ENCODE data around the gene PHTF1.

Gene PHTF1

GRCh38 chr1:113804421-113805255 lies 45.4 kb upstream of the PHTF1 start:
- Histone ChIP-seq H2BK12ac (ENCODE audit: low read length) (no peak overlapping the region), H2BK120ac (ENCODE audit: low read depth, low read length) (no peak overlapping the region), H3K4me1 (ENCODE audit: control insufficient read depth in 2 of 2, insufficient read depth in 1 of 2, low read depth in 1 of 2, low read length in 2 of 2) (no peaks in the 10 kb centered on the region), H3K14ac (ENCODE audit: low read length) (no peak overlapping the region), H2BK5ac (ENCODE audit: low read length) (no peak overlapping the region), H3K4ac (ENCODE audit: low read length) (no peak overlapping the region), H3K4me3 (ENCODE audit: low read length in 2 of 2) (no peak overlapping the region), H3K4me2 (ENCODE audit: insufficient read depth, low read length, poor library complexity, severe bottlenecking) (no peak overlapping the region), H2AK5ac (ENCODE audit: low read depth, low read length) (no peak overlapping the region), H3K9ac (ENCODE audit: low read depth, low read length, poor library complexity) (no peak overlapping the region), H3K27me3 (ENCODE audit: control insufficient read depth in 3 of 3, insufficient read depth in 3 of 3, low read depth in 1 of 3, low read length in 3 of 3) (no peaks in the 10 kb centered on the region), H3K18ac (ENCODE audit: low read length) (no peak overlapping the region), H2BK15ac (ENCODE audit: low read length) (no peak overlapping the region), H3K36me3 (replicated peaks in 1 of 2; ENCODE audit: control insufficient read depth in 2 of 2, insufficient read depth in 2 of 2, low read length in 2 of 2) (peaks cover 0 to 30% of the 10 kb centered on the region in 2 donors), H4K91ac (ENCODE audit: low read depth, low read length, poor library complexity) (no peak overlapping the region), H3K79me1 (ENCODE audit: low read depth, low read length) (peaks cover 2% of the 10 kb centered on the region), H3K9me3 (replicated peaks in 1 of 2; ENCODE audit: control insufficient read depth in 2 of 2, insufficient read depth in 1 of 2, low read depth in 1 of 2, low read length in 2 of 2) (peaks cover 0 to 42% of the 10 kb centered on the region in 2 donors), H3K27ac (replicated peaks; ENCODE audit: low read length) (no peak overlapping the region), H2AFZ (ENCODE audit: low read length) (no peak overlapping the region), H3K23ac (ENCODE audit: low read depth, low read length, poor library complexity) (no peak overlapping the region), H4K8ac (ENCODE audit: low read depth, low read length) (no peak overlapping the region)
- no CpG with 5 or more reads among the region's 8 CpGs for WGBS, 2 donors (ENCODE audit: extremely low coverage in 2 of 2, insufficient read length in 2 of 2, insufficient replicate concordance in 1 of 2)
- DNase-seq (ENCODE audit: low spot score) = no peak

- Histone ChIP-seq H2BK5ac (ENCODE audit: low read length) (no peak overlapping the region), H4K8ac (ENCODE audit: low read depth, low read length) (no peak overlapping the region), H3K79me1 (ENCODE audit: low read depth, low read length) (peaks cover 2% of the 10 kb centered on the region), H3K18ac (ENCODE audit: low read length) (no peak overlapping the region), H2AK5ac (ENCODE audit: low read depth, low read length) (no peak overlapping the region), H2BK12ac (ENCODE audit: low read length) (no peak overlapping the region), H4K91ac (ENCODE audit: low read depth, low read length, poor library complexity) (no peak overlapping the region), H3K36me3 (replicated peaks in 1 of 2; ENCODE audit: control insufficient read depth in 2 of 2, insufficient read depth in 2 of 2, low read length in 2 of 2) (peaks cover under 1 to 25% of the 10 kb centered on the region in 2 donors), H3K4me3 (ENCODE audit: low read length in 2 of 2) (no peak overlapping the region), H2BK120ac (ENCODE audit: low read depth, low read length) (no peak overlapping the region), H3K4me1 (ENCODE audit: control insufficient read depth in 2 of 2, insufficient read depth in 1 of 2, low read depth in 1 of 2, low read length in 2 of 2) (no peaks in the 10 kb centered on the region), H2AFZ (ENCODE audit: low read length) (no peak overlapping the region), H3K27ac (replicated peaks; ENCODE audit: low read length) (no peak overlapping the region), H3K4me2 (ENCODE audit: insufficient read depth, low read length, poor library complexity, severe bottlenecking) (no peak overlapping the region), H3K23ac (ENCODE audit: low read depth, low read length, poor library complexity) (no peak overlapping the region), H3K14ac (ENCODE audit: low read length) (no peak overlapping the region), H3K9me3 (replicated peaks in 1 of 2; ENCODE audit: control insufficient read depth in 2 of 2, insufficient read depth in 1 of 2, low read depth in 1 of 2, low read length in 2 of 2) (peaks cover 0 to 30% of the 10 kb centered on the region in 2 donors), H3K27me3 (ENCODE audit: control insufficient read depth in 3 of 3, insufficient read depth in 3 of 3, low read depth in 1 of 3, low read length in 3 of 3) (no peaks in the 10 kb centered on the region), H2BK15ac (ENCODE audit: low read length) (no peak overlapping the region), H3K9ac (ENCODE audit: low read depth, low read length, poor library complexity) (no peak overlapping the region), H3K4ac (ENCODE audit: low read length) (no peak overlapping the region)
- WGBS, 2 donors (ENCODE audit: extremely low coverage in 2 of 2, insufficient read length in 2 of 2, insufficient replicate concordance in 1 of 2) = no CpG with 5 or more reads among the region's 3 CpGs
- no peak for DNase-seq (ENCODE audit: low spot score)
Observed at GRCh38 chr1:113802367-113803007, 43.2 kb upstream of the PHTF1 start.

GRCh38 chr1:113800487-113800886 lies 41.2 kb upstream of the PHTF1 start:
- H3K4ac ChIP-seq (ENCODE audit: low read length) = no peak overlapping the region

GRCh38 chr1:113797472-113797871 lies 38.2 kb upstream of the PHTF1 start:
- Histone ChIP-seq H3K4me1 (ENCODE audit: control insufficient read depth in 2 of 2, insufficient read depth in 1 of 2, low read depth in 1 of 2, low read length in 2 of 2) (no peaks in the 10 kb centered on the region), H2BK5ac (ENCODE audit: low read length) (no peak overlapping the region), H3K4ac (ENCODE audit: low read length) (no peak overlapping the region), H3K27ac (replicated peaks; ENCODE audit: low read length) (no peak overlapping the region), H2BK12ac (ENCODE audit: low read length) (no peak overlapping the region), H2BK15ac (ENCODE audit: low read length) (no peak overlapping the region), H3K23ac (ENCODE audit: low read depth, low read length, poor library complexity) (no peak overlapping the region), H3K14ac (ENCODE audit: low read length) (no peak overlapping the region), H3K9ac (ENCODE audit: low read depth, low read length, poor library complexity) (no peak overlapping the region), H3K4me2 (ENCODE audit: insufficient read depth, low read length, poor library complexity, severe bottlenecking) (no peak overlapping the region), H2AK5ac (ENCODE audit: low read depth, low read length) (no peak overlapping the region), H2BK120ac (ENCODE audit: low read depth, low read length) (no peak overlapping the region), H3K79me1 (ENCODE audit: low read depth, low read length) (no peaks in the 10 kb centered on the region), H2AFZ (ENCODE audit: low read length) (no peak overlapping the region), H3K9me3 (replicated peaks in 1 of 2; ENCODE audit: control insufficient read depth in 2 of 2, insufficient read depth in 1 of 2, low read depth in 1 of 2, low read length in 2 of 2) (no peaks in the 10 kb centered on the region), H3K4me3 (ENCODE audit: low read length in 2 of 2) (no peak overlapping the region), H4K8ac (ENCODE audit: low read depth, low read length) (no peak overlapping the region), H3K18ac (ENCODE audit: low read length) (no peak overlapping the region), H3K36me3 (replicated peaks in 1 of 2; ENCODE audit: control insufficient read depth in 2 of 2, insufficient read depth in 2 of 2, low read length in 2 of 2) (peaks cover 8 to 57% of the 10 kb centered on the region in 2 donors), H3K27me3 (ENCODE audit: control insufficient read depth in 3 of 3, insufficient read depth in 3 of 3, low read depth in 1 of 3, low read length in 3 of 3) (no peaks in the 10 kb centered on the region), H4K91ac (ENCODE audit: low read depth, low read length, poor library complexity) (no peak overlapping the region)
- no peak for DNase-seq (ENCODE audit: low spot score)
- no CpG with 5 or more reads among the region's 4 CpGs for WGBS, 2 donors (ENCODE audit: extremely low coverage in 2 of 2, insufficient read length in 2 of 2, insufficient replicate concordance in 1 of 2)

More at GRCh38 chr1:113800487-113800886, 41.2 kb upstream of the PHTF1 start:
- no peak overlapping the region for H4K91ac ChIP-seq (ENCODE audit: low read depth, low read length, poor library complexity)
- H3K4me1 ChIP-seq (ENCODE audit: control insufficient read depth in 2 of 2, insufficient read depth in 1 of 2, low read depth in 1 of 2, low read length in 2 of 2) = no peaks in the 10 kb centered on the region
- no peak overlapping the region for H3K18ac ChIP-seq (ENCODE audit: low read length)
- H2AK5ac ChIP-seq (ENCODE audit: low read depth, low read length) = no peak overlapping the region
- no peak overlapping the region for H2BK5ac ChIP-seq (ENCODE audit: low read length)
- no peaks in the 10 kb centered on the region for H3K79me1 ChIP-seq (ENCODE audit: low read depth, low read length)
- H3K27me3 ChIP-seq (ENCODE audit: control insufficient read depth in 3 of 3, insufficient read depth in 3 of 3, low read depth in 1 of 3, low read length in 3 of 3) = no peaks in the 10 kb centered on the region
- no peak overlapping the region for H3K4me3 ChIP-seq (ENCODE audit: low read length in 2 of 2)
- no peak overlapping the region for H3K4me2 ChIP-seq (ENCODE audit: insufficient read depth, low read length, poor library complexity, severe bottlenecking)
- peaks cover 5 to 35% of the 10 kb centered on the region in 2 donors for H3K36me3 ChIP-seq (replicated peaks in 1 of 2; ENCODE audit: control insufficient read depth in 2 of 2, insufficient read depth in 2 of 2, low read length in 2 of 2)
- H2AFZ ChIP-seq (ENCODE audit: low read length) = no peak overlapping the region
- WGBS, 2 donors (ENCODE audit: extremely low coverage in 2 of 2, insufficient read length in 2 of 2, insufficient replicate concordance in 1 of 2) = no CpG with 5 or more reads among the region's 3 CpGs
- no peak overlapping the region for H4K8ac ChIP-seq (ENCODE audit: low read depth, low read length)
- H3K27ac ChIP-seq (replicated peaks; ENCODE audit: low read length) = no peak overlapping the region
- no peak overlapping the region for H2BK15ac ChIP-seq (ENCODE audit: low read length)
- H3K14ac ChIP-seq (ENCODE audit: low read length) = no peak overlapping the region
- no peak for DNase-seq (ENCODE audit: low spot score)
- H3K9ac ChIP-seq (ENCODE audit: low read depth, low read length, poor library complexity) = no peak overlapping the region
- H3K23ac ChIP-seq (ENCODE audit: low read depth, low read length, poor library complexity) = no peak overlapping the region
- H2BK12ac ChIP-seq (ENCODE audit: low read length) = no peak overlapping the region
- no peak overlapping the region for H2BK120ac ChIP-seq (ENCODE audit: low read depth, low read length)
- peaks cover 0 to 20% of the 10 kb centered on the region in 2 donors for H3K9me3 ChIP-seq (replicated peaks in 1 of 2; ENCODE audit: control insufficient read depth in 2 of 2, insufficient read depth in 1 of 2, low read depth in 1 of 2, low read length in 2 of 2)

Data from neuronal stem cell (in vitro differentiated cells).